T-helper 2 cell treated with Interferon-gamma antibody and Interleukin-4, amounts not matched to agents 5 μg/mL and 100 μg/mL, for 36 hours (primary cell): Measurements from ENCODE around the gene CD9.

Experiments
- DNase-seq: peaks from one replicate; pipeline ENCODE4 v3.0.0; 2021; ENCODE audit warnings: low spot score
- H3K27ac Mint-ChIP-seq: one replicate; pipeline ENCODE4 v1.8.0; 2021; ENCODE audit warnings: mild to moderate bottlenecking, mixed read lengths
- H3K27me3 Mint-ChIP-seq: one replicate; pipeline ENCODE4 v1.8.0; 2021; ENCODE audit warnings: low read depth, mixed read lengths
- H3K36me3 Mint-ChIP-seq: one replicate; pipeline ENCODE4 v1.8.0; 2021; ENCODE audit warnings: low read depth, mixed read lengths
- H3K4me1 Mint-ChIP-seq: one replicate; pipeline ENCODE4 v1.8.0; 2021; ENCODE audit warnings: low read depth, mixed read lengths
- H3K4me3 Mint-ChIP-seq: one replicate; pipeline ENCODE4 v1.8.0; 2022; ENCODE audit warnings: mild to moderate bottlenecking, moderate library complexity, mixed read lengths
- H3K9me3 Mint-ChIP-seq: one replicate; pipeline ENCODE4 v1.8.0; 2021; ENCODE audit warnings: mixed read lengths

CD9 gene

DNA sequence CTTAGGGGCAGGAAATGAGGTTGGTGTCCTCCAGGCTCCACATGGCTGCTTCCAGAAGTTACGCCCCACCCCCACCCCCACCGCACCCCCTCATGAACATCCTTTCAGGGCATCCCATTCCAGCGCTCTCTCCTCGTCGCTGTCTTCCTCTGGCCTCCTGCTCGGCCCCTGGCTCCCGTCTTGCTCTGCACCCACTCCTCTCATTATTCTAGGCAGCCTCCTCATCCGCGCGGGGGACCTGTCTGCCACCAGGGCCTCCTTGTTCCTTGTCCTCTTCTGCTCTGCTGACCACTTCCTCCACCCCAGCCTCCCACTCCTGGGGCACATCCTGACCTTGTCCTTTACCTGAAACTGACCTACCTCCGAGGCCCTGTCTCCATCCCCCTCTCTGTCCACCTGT, 80.5 kb downstream of the CD9 start:
- Mint-ChIP-seq H3K9me3 (no peaks in the 10 kb centered on the region), H3K27ac (no peak overlapping the region), H3K36me3 (no peaks in the 10 kb centered on the region), H3K4me1 (peaks cover 9% of the 10 kb centered on the region), H3K4me3 (no peak overlapping the region), H3K27me3 (peaks cover 39% of the 10 kb centered on the region)
- no peak for DNase-seq

DNA sequence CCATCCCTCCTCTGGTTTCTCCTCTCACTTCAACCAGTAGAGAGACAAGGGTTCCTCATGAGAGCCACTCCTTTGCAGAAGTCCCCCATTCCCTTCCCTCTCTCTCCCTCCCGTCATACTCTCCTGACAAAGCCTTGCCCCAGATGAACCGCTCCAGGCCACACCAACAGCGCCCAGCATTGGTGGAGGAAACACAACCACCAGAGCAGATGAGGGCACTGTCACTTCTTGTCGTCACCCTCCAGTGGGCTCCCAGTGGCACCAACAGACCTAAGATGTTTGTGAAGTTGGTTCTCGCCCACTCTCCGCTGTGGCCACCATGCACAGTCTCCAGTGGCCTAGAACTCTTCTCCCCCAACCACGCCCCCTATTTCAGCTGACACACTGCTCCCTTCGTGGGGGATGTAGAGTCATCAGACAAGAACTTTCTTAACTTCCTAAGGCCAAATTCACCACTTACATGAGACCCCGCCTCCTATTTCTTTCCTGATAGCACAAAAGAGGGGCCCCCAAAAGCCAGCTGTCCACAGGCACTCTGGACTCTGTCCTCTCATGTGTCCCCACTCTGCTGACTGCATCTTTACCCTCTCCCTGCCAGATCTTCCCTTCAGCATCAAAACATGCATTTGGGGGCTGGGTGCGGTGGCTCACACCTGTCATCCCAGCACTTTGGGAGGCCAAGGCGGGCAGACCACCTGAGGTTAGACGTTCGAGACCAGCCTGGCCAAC, 81.0 kb downstream of the CD9 start:
- peaks cover 39% of the 10 kb centered on the region for H3K27me3 Mint-ChIP-seq
- no peak overlapping the region for H3K4me3 Mint-ChIP-seq

DNA sequence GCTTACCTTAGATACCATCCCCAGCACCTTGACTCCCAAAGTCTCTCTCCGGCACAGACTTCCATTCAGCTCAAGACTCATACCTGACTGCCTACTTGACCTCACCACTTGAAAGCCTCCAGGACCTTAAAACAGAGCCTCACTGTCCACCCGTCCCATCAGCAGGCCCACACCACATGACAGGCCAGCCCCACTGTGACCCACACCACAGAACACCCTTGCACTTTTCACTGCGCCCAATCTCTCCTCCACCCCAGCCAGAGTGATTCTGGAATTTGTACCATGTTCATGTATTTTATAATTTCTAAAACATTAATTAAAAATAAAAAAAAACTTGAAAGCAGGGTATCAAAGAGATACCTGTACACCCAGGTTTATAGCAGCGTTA, 82.2 kb downstream of the CD9 start:
- Mint-ChIP-seq H3K4me3 (no peak overlapping the region), H3K36me3 (no peaks in the 10 kb centered on the region), H3K27me3 (peaks cover 30% of the 10 kb centered on the region), H3K9me3 (no peaks in the 10 kb centered on the region), H3K27ac (no peak overlapping the region), H3K4me1 (peaks cover 9% of the 10 kb centered on the region)
- DNase-seq: no peak

More for the DNA sequence above, 81.0 kb downstream of the CD9 start:
- no peak for DNase-seq
- H3K36me3 Mint-ChIP-seq: no peaks in the 10 kb centered on the region
- H3K27ac Mint-ChIP-seq: no peak overlapping the region
- H3K9me3 Mint-ChIP-seq: no peaks in the 10 kb centered on the region
- H3K4me1 Mint-ChIP-seq: peaks cover 9% of the 10 kb centered on the region

DNA sequence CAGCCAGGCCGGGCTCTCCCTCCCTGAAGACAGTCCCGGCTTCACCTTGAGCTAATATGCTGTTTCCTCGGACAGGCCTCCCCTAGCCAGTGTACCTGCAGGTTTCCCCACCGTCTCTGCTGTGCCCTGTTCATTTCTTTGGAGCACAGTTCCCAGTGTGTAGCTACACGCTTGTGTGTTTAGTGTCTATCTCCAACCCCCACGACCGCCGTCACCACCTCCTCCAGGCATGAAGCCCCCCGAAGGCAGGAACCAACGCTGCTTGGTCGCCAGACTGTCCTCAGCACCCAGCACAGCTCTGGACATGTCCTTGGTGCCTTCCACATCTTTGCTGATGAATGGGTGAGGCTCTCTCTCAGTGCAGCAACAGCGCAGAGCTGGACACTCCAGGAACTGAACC, 84.1 kb downstream of the CD9 start:
- peaks cover 23% of the 10 kb centered on the region for H3K27me3 Mint-ChIP-seq
- DNase-seq: no peak
- H3K4me3 Mint-ChIP-seq: no peak overlapping the region
- no peaks in the 10 kb centered on the region for H3K9me3 Mint-ChIP-seq
- no peaks in the 10 kb centered on the region for H3K36me3 Mint-ChIP-seq
- H3K4me1 Mint-ChIP-seq: peaks cover 3% of the 10 kb centered on the region
- no peak overlapping the region for H3K27ac Mint-ChIP-seq

DNA sequence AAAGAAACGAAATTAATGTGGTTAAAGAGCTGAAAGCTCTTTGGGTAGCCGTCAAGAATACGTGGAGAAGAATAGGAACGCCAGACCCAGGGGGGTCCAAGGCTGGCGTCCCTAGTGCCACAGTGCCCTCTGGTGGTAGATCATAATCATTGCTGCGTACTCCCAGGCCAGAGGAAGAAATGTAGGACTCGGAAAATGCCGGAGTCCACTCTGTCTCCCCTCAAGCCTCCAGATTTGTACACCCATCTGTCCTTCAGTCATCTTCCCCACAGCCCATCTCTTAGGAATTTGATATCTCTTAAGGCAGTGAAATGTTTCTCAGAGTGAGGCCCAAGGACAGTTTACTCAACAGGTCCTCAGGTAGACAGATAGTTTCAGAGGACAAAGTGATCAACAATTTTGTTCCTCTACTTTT, 84.9 kb downstream of the CD9 start:
- Mint-ChIP-seq H3K27me3 (peaks cover 16% of the 10 kb centered on the region), H3K4me3 (no peak overlapping the region), H3K36me3 (no peaks in the 10 kb centered on the region), H3K9me3 (no peaks in the 10 kb centered on the region), H3K4me1 (peaks cover 3% of the 10 kb centered on the region), H3K27ac (no peak overlapping the region)
- DNase-seq: peak; percentile 48

DNA sequence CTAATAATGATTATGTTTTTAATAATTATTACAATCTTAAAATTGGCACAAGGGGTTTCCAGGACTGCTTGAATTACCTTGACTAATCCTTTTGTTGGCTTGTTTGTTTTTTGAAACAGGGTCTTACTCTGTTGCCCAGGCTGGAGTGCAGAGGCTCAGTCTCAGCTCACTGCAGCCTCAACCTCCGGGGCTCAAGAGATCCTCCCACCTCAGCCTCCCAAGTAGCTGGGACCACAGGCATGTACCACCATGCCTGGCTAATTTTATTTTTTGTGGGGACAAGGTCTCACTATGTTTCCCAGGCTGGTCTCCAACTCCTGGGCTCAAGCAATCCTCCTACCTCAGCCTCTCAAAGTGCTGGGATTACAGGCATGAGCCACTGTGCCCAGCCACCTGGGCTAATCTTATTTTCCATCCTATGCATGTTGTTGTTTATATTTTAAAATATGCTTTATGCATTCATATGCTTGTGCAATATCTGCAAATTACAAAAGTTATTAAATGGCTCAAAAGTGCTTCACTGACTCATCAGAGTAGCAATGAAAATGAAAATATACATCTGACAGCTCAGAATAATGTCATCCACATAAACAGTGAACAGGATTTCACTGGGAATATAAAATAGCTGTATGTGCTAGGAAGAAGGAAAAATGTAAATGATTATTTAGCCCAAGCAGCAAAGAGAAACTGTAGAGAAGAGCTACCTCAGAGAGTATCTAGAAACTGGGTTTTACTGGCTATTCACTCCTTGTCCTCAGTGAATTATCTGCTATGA, 85.5 kb downstream of the CD9 start:
- H3K4me1 Mint-ChIP-seq: peaks cover 3% of the 10 kb centered on the region
- no peaks in the 10 kb centered on the region for H3K36me3 Mint-ChIP-seq
- no peaks in the 10 kb centered on the region for H3K9me3 Mint-ChIP-seq
- DNase-seq: no peak
- H3K4me3 Mint-ChIP-seq: no peak overlapping the region
- no peak overlapping the region for H3K27ac Mint-ChIP-seq
- H3K27me3 Mint-ChIP-seq: peaks cover 13% of the 10 kb centered on the region
